SIG-M5 (cell line): ENCODE data around the gene HTR1D.
"Not testable (repeated sequence)": the region's sequence is repeated elsewhere in the genome, so short reads cannot be mapped to it uniquely, and the experiment has no call there.

Experiments
- DNase-seq: peaks from one replicate; lab custom pipeline; 2025; lab: John Stamatoyannopoulos, UW

Gene HTR1D

GRCh38 chr1:23216771-23217420 is 406 bp downstream of the HTR1D start:
- DNase-seq, result no peak

- no peak for DNase-seq
Observed at GRCh38 chr1:23215751-23216449, 1.4 kb downstream of the HTR1D start.

- DNase-seq, result no peak
Observed at GRCh38 chr1:23215291-23215690, 2.0 kb downstream of the HTR1D start.

GRCh38 chr1:23214640-23215039 is 2.7 kb downstream of the HTR1D start:
- DNase-seq, result no peak

GRCh38 chr1:23211955-23212354 is 5.3 kb downstream of the HTR1D start:
- no peak for DNase-seq

GRCh38 chr1:23210963-23211362 is 6.3 kb downstream of the HTR1D start:
- no peak for DNase-seq

GRCh38 chr1:23210351-23210785 is 6.9 kb downstream of the HTR1D start:
- no peak for DNase-seq

GRCh38 chr1:23209770-23210169 is 7.5 kb downstream of the HTR1D start:
- DNase-seq, result no peak

GRCh38 chr1:23208527-23208926 is 8.8 kb downstream of the HTR1D start:
- no peak for DNase-seq

GRCh38 chr1:23207733-23208132 is 9.6 kb downstream of the HTR1D start:
- not testable (repeated sequence) for DNase-seq

- DNase-seq, result no peak
Observed at GRCh38 chr1:23202263-23202749, 15.0 kb downstream of the HTR1D start.

GRCh38 chr1:23200883-23201282 is 16.4 kb downstream of the HTR1D start:
- no peak for DNase-seq

GRCh38 chr1:23198373-23198772 is 18.9 kb downstream of the HTR1D start:
- DNase-seq, result no peak

GRCh38 chr1:23196627-23197328 is 20.5 kb downstream of the HTR1D start:
- DNase-seq, result no peak

- no peak for DNase-seq
Observed at GRCh38 chr1:23194119-23194984, 22.9 kb downstream of the HTR1D start.

GRCh38 chr1:23193391-23194118 is 23.7 kb downstream of the HTR1D start:
- DNase-seq, result no peak

GRCh38 chr1:23191199-23191598 is 26.1 kb downstream of the HTR1D start:
- no peak for DNase-seq

- not testable (repeated sequence) for DNase-seq
Observed at GRCh38 chr1:23188936-23189452, 28.3 kb downstream of the HTR1D start.

GRCh38 chr1:23188434-23188884 is 28.8 kb downstream of the HTR1D start:
- DNase-seq, result no peak

- DNase-seq, result no peak
Observed at GRCh38 chr1:23187637-23188036, 29.7 kb downstream of the HTR1D start.

GRCh38 chr1:23185381-23185780 is 31.9 kb downstream of the HTR1D start:
- DNase-seq, result no peak
